ENCODE data around the gene GPR158. TPM values are rescaled to one million over a fixed set of nuclear protein-coding genes. Genes with fewer than 3 reads are reported as not detected.
A peak's percentile ranks its signal among the peaks of the same experiment; 100 is the strongest.

GPR158 gene
- total RNA-seq, 1 donor from 2014 or later, result 0.52 TPM

DNA sequence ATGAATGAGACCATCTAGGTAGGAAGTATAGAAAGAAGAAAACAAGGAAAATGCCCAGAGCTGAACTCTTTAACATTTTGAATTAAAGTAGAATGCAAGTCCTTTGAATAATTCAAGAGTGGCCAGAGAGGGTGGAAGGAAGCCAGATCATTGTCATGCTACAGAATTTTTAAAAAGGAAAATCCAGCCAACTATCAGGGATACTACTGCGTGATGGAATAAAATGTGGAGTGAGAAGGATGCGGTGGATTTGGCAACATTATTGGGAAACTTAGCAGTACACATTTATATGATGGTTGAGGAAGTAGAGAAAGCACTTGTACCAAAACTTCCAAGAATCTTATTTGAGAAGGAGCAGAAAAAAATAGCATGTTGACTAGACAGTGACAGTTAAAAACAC, 261.6 kb downstream of the GPR158 start:
- no peaks in the 10 kb centered on the region for H3K9me3 ChIP-seq (ENCODE audit: control insufficient read depth in 3 of 3, low read length in 3 of 3)
- no peak overlapping the region for H3K27ac ChIP-seq (ENCODE audit: low read depth, low read length)
- H3K27me3 ChIP-seq (ENCODE audit: control insufficient read depth in 3 of 3, insufficient read depth in 3 of 3, low read length in 3 of 3), result no peaks in the 10 kb centered on the region
- no peak overlapping the region for H3K9ac ChIP-seq (ENCODE audit: low read depth in 1 of 3, low read length in 3 of 3)
- no peaks in the 10 kb centered on the region for H3K36me3 ChIP-seq (ENCODE audit: control insufficient read depth in 3 of 3, insufficient read depth in 3 of 3, low read length in 3 of 3)
- no peaks in the 10 kb centered on the region for H3K4me1 ChIP-seq (ENCODE audit: control insufficient read depth in 3 of 3, insufficient read depth in 3 of 3, low read length in 3 of 3)
- H3K4me3 ChIP-seq (ENCODE audit: low read length in 3 of 3), result no peak overlapping the region

DNA sequence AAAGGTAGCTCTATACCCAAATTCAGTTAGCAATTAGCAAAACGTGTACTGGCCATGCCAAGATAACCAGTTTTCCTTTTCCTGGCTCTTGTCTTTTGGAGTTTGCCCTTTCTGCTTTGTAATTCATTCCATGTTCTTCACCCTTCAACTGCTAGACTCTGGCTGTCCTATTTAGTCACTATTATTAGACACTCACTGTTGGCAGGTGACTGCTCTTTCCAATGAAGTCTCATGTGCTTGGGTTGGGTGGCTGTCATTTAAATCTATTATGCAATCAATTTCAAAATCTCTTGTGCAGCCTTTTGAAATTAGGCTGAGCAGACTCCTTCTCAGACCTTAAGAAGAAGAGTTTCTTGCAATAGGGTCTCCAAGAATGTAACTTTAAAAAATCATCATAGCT, 266.5 kb downstream of the GPR158 start:
- Histone ChIP-seq H3K36me3 (ENCODE audit: control insufficient read depth in 3 of 3, insufficient read depth in 3 of 3, low read length in 3 of 3) (no peaks in the 10 kb centered on the region), H3K9ac (ENCODE audit: low read depth in 1 of 3, low read length in 3 of 3) (peak overlapping the region; percentile 62 to 73 (median 64)), H3K27ac (ENCODE audit: low read depth, low read length) (peak overlapping the region; percentile 81), H3K4me1 (ENCODE audit: control insufficient read depth in 3 of 3, insufficient read depth in 3 of 3, low read length in 3 of 3) (peaks cover 0 to 2% (median 0%) of the 10 kb centered on the region in 3 donors), H3K9me3 (ENCODE audit: control insufficient read depth in 3 of 3, low read length in 3 of 3) (no peaks in the 10 kb centered on the region), H3K27me3 (ENCODE audit: control insufficient read depth in 3 of 3, insufficient read depth in 3 of 3, low read length in 3 of 3) (no peaks in the 10 kb centered on the region), H3K4me3 (ENCODE audit: low read length in 3 of 3) (peak overlapping the region; percentile 42 to 59 (median 57))

DNA sequence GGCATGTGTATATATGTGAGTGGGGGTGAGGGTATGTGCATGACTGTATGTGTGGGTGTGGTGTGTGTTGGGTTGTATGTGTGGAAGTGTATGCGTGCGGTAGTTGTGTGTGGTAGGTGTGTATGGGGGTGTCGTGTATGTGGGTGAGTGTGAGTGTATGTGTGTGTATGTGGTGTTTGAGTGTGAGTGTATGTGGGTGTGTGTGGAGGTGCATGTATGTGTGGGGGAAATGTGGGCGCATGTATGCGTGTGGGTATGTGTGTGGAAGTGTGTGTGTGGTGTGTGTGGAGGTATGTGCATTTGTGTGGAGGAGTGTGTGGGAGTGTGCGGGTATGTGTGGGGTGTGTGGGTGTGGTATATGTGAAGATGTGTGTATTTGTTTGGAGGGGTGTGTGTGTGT, 269.5 kb downstream of the GPR158 start:
- Histone ChIP-seq H3K9me3 (ENCODE audit: control insufficient read depth in 3 of 3, low read length in 3 of 3) (no peaks in the 10 kb centered on the region), H3K27ac (ENCODE audit: low read depth, low read length) (no peak overlapping the region), H3K9ac (ENCODE audit: low read depth in 1 of 3, low read length in 3 of 3) (no peak overlapping the region), H3K4me1 (ENCODE audit: control insufficient read depth in 3 of 3, insufficient read depth in 3 of 3, low read length in 3 of 3) (peaks cover 0 to 2% (median 0%) of the 10 kb centered on the region in 3 donors), H3K4me3 (ENCODE audit: low read length in 3 of 3) (no peak overlapping the region), H3K36me3 (ENCODE audit: control insufficient read depth in 3 of 3, insufficient read depth in 3 of 3, low read length in 3 of 3) (no peaks in the 10 kb centered on the region), H3K27me3 (ENCODE audit: control insufficient read depth in 3 of 3, insufficient read depth in 3 of 3, low read length in 3 of 3) (no peaks in the 10 kb centered on the region)

DNA sequence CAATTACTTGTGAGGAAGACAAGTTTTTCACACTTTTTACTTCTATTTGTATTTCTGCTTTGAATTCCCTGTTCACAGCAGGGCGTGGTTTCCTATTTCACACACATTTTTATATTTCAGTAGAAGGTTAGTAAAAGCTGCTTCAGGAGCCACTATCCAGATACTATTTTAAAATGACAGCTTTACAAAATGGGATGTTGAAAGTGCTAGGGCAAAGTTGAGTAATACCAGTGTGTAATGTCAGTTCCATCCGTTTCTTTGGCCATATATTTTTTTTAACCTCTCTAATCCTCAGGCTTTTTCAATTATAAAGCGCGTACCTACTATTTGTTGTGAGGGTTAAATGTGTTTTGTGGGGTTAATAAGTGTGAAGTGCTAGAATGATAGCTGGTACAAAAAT, 276.6 kb downstream of the GPR158 start:
- Histone ChIP-seq H3K4me1 (ENCODE audit: control insufficient read depth in 3 of 3, insufficient read depth in 3 of 3, low read length in 3 of 3) (no peaks in the 10 kb centered on the region), H3K9me3 (ENCODE audit: control insufficient read depth in 3 of 3, low read length in 3 of 3) (no peaks in the 10 kb centered on the region), H3K27ac (ENCODE audit: low read depth, low read length) (no peak overlapping the region), H3K4me3 (ENCODE audit: low read length in 3 of 3) (no peak overlapping the region), H3K27me3 (ENCODE audit: control insufficient read depth in 3 of 3, insufficient read depth in 3 of 3, low read length in 3 of 3) (no peaks in the 10 kb centered on the region), H3K36me3 (ENCODE audit: control insufficient read depth in 3 of 3, insufficient read depth in 3 of 3, low read length in 3 of 3) (no peaks in the 10 kb centered on the region), H3K9ac (ENCODE audit: low read depth in 1 of 3, low read length in 3 of 3) (no peak overlapping the region)

DNA sequence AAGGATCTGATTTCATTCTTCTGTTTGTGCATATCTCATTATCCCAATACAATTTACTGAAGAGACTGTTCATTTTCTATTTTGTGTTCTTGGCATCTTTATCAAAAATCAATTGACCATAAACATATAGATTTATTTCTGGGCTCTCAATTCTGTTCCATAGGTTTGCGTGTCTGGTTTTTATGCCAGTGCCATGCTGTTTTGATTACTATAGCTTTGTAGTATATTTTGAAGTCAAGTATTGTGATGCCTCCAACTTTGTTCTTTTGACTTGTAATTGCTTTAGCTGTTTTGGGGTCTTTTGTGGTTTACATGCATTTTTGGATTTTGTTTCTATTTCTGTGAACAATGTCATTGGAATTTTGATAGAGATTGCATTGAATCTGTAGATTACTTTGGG, 278.8 kb downstream of the GPR158 start:
- no peak overlapping the region for H3K4me3 ChIP-seq (ENCODE audit: low read length in 3 of 3)
- H3K4me1 ChIP-seq (ENCODE audit: control insufficient read depth in 3 of 3, insufficient read depth in 3 of 3, low read length in 3 of 3), result no peaks in the 10 kb centered on the region
- H3K9me3 ChIP-seq (ENCODE audit: control insufficient read depth in 3 of 3, low read length in 3 of 3), result no peaks in the 10 kb centered on the region
- no peak overlapping the region for H3K27ac ChIP-seq (ENCODE audit: low read depth, low read length)
- H3K9ac ChIP-seq (ENCODE audit: low read depth in 1 of 3, low read length in 3 of 3), result no peak overlapping the region
- H3K36me3 ChIP-seq (ENCODE audit: control insufficient read depth in 3 of 3, insufficient read depth in 3 of 3, low read length in 3 of 3), result no peaks in the 10 kb centered on the region
- no peaks in the 10 kb centered on the region for H3K27me3 ChIP-seq (ENCODE audit: control insufficient read depth in 3 of 3, insufficient read depth in 3 of 3, low read length in 3 of 3)

DNA sequence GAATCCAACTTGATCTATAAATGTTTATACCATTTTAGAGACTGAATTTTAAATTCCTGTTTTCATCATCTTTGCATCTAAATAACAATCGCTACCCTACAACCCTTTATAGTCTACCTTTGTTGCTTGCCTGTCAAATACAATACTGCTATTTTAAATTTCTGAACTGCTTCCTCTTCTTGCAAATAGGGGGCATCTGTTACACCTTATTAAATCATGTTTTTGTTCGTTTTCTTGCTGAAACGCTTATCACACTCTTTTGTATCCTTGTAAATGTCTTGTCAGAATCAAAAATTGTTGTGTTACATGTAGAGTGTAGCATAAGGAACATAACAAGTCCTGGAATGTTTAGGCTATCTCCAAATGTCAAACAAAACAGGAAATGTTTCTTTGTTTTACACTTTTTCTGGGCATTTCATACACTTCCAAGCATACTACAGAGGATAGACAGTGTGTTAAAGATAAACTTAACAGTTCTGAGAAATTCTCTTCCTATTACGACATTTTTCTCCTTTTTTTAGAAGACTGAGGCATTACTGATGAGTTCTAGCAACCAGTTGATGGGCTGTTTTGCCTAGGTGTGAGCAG, 281.3 kb downstream of the GPR158 start:
- no peak overlapping the region for H3K4me3 ChIP-seq (ENCODE audit: low read length in 3 of 3)
- H3K9me3 ChIP-seq (ENCODE audit: control insufficient read depth in 3 of 3, low read length in 3 of 3), result no peaks in the 10 kb centered on the region
- H3K27ac ChIP-seq (ENCODE audit: low read depth, low read length), result no peak overlapping the region
- H3K4me1 ChIP-seq (ENCODE audit: control insufficient read depth in 3 of 3, insufficient read depth in 3 of 3, low read length in 3 of 3), result no peaks in the 10 kb centered on the region
- H3K27me3 ChIP-seq (ENCODE audit: control insufficient read depth in 3 of 3, insufficient read depth in 3 of 3, low read length in 3 of 3), result no peaks in the 10 kb centered on the region
- no peak overlapping the region for H3K9ac ChIP-seq (ENCODE audit: low read depth in 1 of 3, low read length in 3 of 3)
- H3K36me3 ChIP-seq (ENCODE audit: control insufficient read depth in 3 of 3, insufficient read depth in 3 of 3, low read length in 3 of 3), result no peaks in the 10 kb centered on the region

DNA sequence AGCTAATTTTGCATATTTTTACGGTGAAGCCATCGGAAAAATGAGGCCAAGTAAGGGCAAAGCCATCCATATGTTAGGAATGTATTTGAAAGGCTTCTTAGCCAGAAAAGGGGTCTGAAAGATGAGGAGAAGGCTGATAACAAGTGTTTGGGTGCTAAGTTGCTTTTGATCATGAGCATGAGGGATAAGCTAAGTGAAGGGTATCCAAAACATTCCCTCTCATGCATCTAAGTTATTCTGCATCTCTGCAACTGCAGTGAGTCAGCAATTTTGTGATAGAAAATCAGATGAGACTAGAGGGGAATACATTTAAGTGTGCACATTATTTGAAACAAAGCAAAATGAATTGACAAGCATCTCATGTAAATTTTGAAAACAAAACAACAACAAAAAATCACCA, 282.8 kb downstream of the GPR158 start:
- Histone ChIP-seq H3K4me1 (ENCODE audit: control insufficient read depth in 3 of 3, insufficient read depth in 3 of 3, low read length in 3 of 3) (no peaks in the 10 kb centered on the region), H3K9ac (ENCODE audit: low read depth in 1 of 3, low read length in 3 of 3) (no peak overlapping the region), H3K36me3 (ENCODE audit: control insufficient read depth in 3 of 3, insufficient read depth in 3 of 3, low read length in 3 of 3) (no peaks in the 10 kb centered on the region), H3K4me3 (ENCODE audit: low read length in 3 of 3) (no peak overlapping the region), H3K27ac (ENCODE audit: low read depth, low read length) (no peak overlapping the region), H3K27me3 (ENCODE audit: control insufficient read depth in 3 of 3, insufficient read depth in 3 of 3, low read length in 3 of 3) (no peaks in the 10 kb centered on the region), H3K9me3 (ENCODE audit: control insufficient read depth in 3 of 3, low read length in 3 of 3) (no peaks in the 10 kb centered on the region)

DNA sequence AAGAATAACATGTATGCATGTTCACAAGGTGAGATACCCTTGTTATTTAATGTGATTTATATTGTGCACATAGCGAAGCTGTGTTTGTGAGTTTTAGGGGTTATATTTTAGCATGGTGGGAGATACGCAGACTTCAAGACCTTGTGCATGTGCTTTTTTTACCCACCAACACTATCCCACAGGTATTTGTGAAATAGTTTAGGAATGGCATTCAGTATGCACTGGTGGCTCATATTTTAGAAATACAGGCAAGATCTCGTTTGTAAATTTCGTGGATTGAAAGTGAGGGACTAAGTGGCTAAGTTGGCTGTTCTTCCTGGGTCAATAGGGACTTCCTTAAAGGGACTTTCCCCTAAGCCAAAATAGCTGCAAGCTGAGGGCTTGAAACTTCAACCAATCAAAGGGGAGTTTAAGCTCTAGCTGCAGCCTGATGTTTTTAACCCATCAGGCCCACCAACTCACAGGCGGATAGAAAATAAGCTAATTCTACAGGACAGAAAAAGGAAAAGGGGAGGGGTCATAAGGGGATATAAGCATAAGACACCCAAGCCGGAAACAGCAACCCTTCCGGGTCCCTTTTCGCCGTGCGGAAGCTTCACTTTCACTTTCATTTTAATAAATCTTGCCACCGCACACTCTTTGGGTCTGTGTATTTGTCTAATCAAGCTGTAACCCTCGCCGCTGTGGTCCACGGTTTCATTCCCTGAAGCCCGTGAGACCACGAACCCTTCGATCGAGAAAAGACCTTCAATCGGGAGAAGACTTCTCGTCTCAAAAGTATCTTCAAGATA, 291.0 kb downstream of the GPR158 start:
- no peaks in the 10 kb centered on the region for H3K36me3 ChIP-seq (ENCODE audit: control insufficient read depth in 3 of 3, insufficient read depth in 3 of 3, low read length in 3 of 3)
- H3K9me3 ChIP-seq (ENCODE audit: control insufficient read depth in 3 of 3, low read length in 3 of 3), result no peaks in the 10 kb centered on the region
- no peaks in the 10 kb centered on the region for H3K27me3 ChIP-seq (ENCODE audit: control insufficient read depth in 3 of 3, insufficient read depth in 3 of 3, low read length in 3 of 3)
- H3K27ac ChIP-seq (ENCODE audit: low read depth, low read length), result no peak overlapping the region
- H3K9ac ChIP-seq (ENCODE audit: low read depth in 1 of 3, low read length in 3 of 3), result no peak overlapping the region
- peak overlapping the region in 1 of 3 donors; percentile 14 for H3K4me3 ChIP-seq (ENCODE audit: low read length in 3 of 3)
- H3K4me1 ChIP-seq (ENCODE audit: control insufficient read depth in 3 of 3, insufficient read depth in 3 of 3, low read length in 3 of 3), result no peaks in the 10 kb centered on the region

DNA sequence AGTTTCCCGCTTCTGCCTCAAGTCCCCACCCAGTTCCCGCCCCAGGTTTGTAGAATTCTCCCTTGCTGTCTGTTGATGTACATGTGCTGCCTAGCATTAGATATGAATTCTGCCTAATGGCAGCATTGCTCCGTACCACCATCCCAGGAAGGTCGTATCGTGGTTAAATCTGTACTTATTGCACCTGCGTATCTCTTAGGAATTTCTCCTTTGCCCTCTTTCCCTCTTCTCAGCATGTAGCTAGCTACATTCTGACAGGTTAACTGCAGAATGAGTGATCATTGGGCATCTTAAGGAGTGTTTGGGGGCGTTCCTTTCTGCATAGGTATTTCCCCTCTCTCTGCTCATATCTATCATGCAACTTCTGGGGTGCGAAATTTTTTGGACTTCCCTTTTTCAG, 293.1 kb downstream of the GPR158 start:
- Histone ChIP-seq H3K4me1 (ENCODE audit: control insufficient read depth in 3 of 3, insufficient read depth in 3 of 3, low read length in 3 of 3) (no peaks in the 10 kb centered on the region), H3K27ac (ENCODE audit: low read depth, low read length) (no peak overlapping the region), H3K9me3 (ENCODE audit: control insufficient read depth in 3 of 3, low read length in 3 of 3) (no peaks in the 10 kb centered on the region), H3K4me3 (ENCODE audit: low read length in 3 of 3) (no peak overlapping the region), H3K9ac (ENCODE audit: low read depth in 1 of 3, low read length in 3 of 3) (no peak overlapping the region), H3K27me3 (ENCODE audit: control insufficient read depth in 3 of 3, insufficient read depth in 3 of 3, low read length in 3 of 3) (no peaks in the 10 kb centered on the region), H3K36me3 (ENCODE audit: control insufficient read depth in 3 of 3, insufficient read depth in 3 of 3, low read length in 3 of 3) (no peaks in the 10 kb centered on the region)

DNA sequence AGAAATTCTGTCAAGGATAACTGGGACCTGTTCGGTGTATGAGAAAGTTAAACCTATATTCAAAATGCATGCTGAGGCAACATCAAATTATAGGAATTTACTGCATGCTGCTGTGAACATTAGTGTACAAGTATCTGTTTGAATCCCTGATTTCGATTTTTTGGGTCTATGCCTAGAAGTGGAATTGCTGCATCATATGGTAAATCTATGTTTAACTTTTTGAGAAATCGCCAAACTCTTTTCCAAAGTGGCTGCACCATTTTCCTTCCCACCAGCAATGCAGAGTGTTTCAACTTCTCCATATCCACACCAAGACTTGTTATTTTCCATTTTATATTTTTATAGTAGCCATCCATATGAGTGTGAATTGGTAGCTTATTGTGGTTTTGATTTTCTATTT, 306.7 kb downstream of the GPR158 start:
- Histone ChIP-seq H3K9me3 (ENCODE audit: control insufficient read depth in 3 of 3, low read length in 3 of 3) (peaks cover 0 to 3% (median 2%) of the 10 kb centered on the region in 3 donors), H3K27me3 (ENCODE audit: control insufficient read depth in 3 of 3, insufficient read depth in 3 of 3, low read length in 3 of 3) (no peaks in the 10 kb centered on the region), H3K4me3 (ENCODE audit: low read length in 3 of 3) (no peak overlapping the region), H3K9ac (ENCODE audit: low read depth in 1 of 3, low read length in 3 of 3) (no peak overlapping the region), H3K4me1 (ENCODE audit: control insufficient read depth in 3 of 3, insufficient read depth in 3 of 3, low read length in 3 of 3) (no peaks in the 10 kb centered on the region), H3K36me3 (ENCODE audit: control insufficient read depth in 3 of 3, insufficient read depth in 3 of 3, low read length in 3 of 3) (no peaks in the 10 kb centered on the region), H3K27ac (ENCODE audit: low read depth, low read length) (no peak overlapping the region)

Measured in skeletal muscle tissue (tissue), 4 donors.